Body of pancreas (tissue), 4 donors: ENCODE data around the gene PGAP3. TPM values are rescaled to one million over a fixed set of nuclear protein-coding genes. Genes with fewer than 3 reads are reported as not detected.
"Not testable (repeated sequence)": the region's sequence is repeated elsewhere in the genome, so short reads cannot be mapped to it uniquely, and the experiment has no call there.

Source experiments
- ATAC-seq: fragments of 150-250 bp; one replicate; pipeline ENCODE4 v1.9.1; 2016
- DNase-seq, 4 donors: peaks; one replicate each; pipeline ENCODE4 v3.0.0-alpha.2; 2019
- H3K27ac ChIP-seq, 4 donors: fragments of 200-600 bp; sonication (generic); 1 replicate in 3 of 4; 2 replicates in 1 of 4; pipeline versions ENCODE4 v1.5.1 to v1.6.1; 2016 to 2019; ENCODE audit warnings: mild to moderate bottlenecking in 1 of 4, mixed read lengths in 1 of 4, moderate library complexity in 1 of 4
- H3K27me3 ChIP-seq, 2 donors: fragments of 200-600 bp; sonication (generic); one replicate each; pipeline ENCODE4 v1.6.0; 2016; ENCODE audit warnings: mild to moderate bottlenecking in 1 of 2
- H3K36me3 ChIP-seq, 2 donors: fragments of 200-600 bp; sonication (generic); replicated peaks in 1 of 2; 2 replicates each; pipeline ENCODE4 v1.5.1; 2016; ENCODE audit warnings: low read depth in 2 of 2; ENCODE audit not compliant: insufficient read depth in 1 of 2
- H3K4me1 ChIP-seq: fragments of 200-600 bp; sonication (generic); one replicate; pipeline ENCODE4 v1.6.0; 2016
- H3K4me3 ChIP-seq, 2 donors: fragments of 200-600 bp; sonication (generic); 1 replicate in 1 of 2; 2 replicates in 1 of 2; pipeline ENCODE4 v1.5.1; 2016 to 2019
- H3K9me3 ChIP-seq, 3 donors: fragments of 200-600 bp; sonication (generic); 1 replicate in 2 of 3; 2 replicates in 1 of 3; pipeline ENCODE4 v1.5.1; 2016
- POLR2A ChIP-seq, 3 donors: fragments of 450-650 bp; IDR thresholded peaks; one replicate each; pipeline ENCODE4 v1.6.1; 2016; ENCODE audit warnings: antibody characterized with exemption in 3 of 3, mild to moderate bottlenecking in 2 of 3
- WGBS, 2 donors: methylation state at CpG; one replicate each; pipeline ENCODE4 v1.1.5; 2017; 5-methylcytosine and 5-hydroxymethylcytosine counted together
- intact Hi-C: fragments of 100-400 bp; cut with DNase I; formaldehyde crosslinking; loops from one replicate; pipeline ENCODE4 v1.15.1; 2023
- total RNA-seq, 2 donors: library from RNA; depleted of rRNA; stranded (reverse); fragments of >200 nt; gene quantifications; one replicate each; pipeline ENCODE4 v1.1.0, GENCODE V29; 2016
- TF ChIP-seq, protein P1 (sequence below), 7 experiments: fragments of 450-650 bp in 4 of 7; fragments of 200-600 bp in 3 of 7; sonication (generic) in 3 of 7; IDR thresholded peaks; one replicate each; pipeline ENCODE4 v1.5.1; 2016 to 2019; ENCODE audit warnings: antibody characterized with exemption in 7 of 7

The PGAP3 gene
- total RNA-seq, 2 donors from 2014 or later = 13.8 to 33.2 TPM

DNA sequence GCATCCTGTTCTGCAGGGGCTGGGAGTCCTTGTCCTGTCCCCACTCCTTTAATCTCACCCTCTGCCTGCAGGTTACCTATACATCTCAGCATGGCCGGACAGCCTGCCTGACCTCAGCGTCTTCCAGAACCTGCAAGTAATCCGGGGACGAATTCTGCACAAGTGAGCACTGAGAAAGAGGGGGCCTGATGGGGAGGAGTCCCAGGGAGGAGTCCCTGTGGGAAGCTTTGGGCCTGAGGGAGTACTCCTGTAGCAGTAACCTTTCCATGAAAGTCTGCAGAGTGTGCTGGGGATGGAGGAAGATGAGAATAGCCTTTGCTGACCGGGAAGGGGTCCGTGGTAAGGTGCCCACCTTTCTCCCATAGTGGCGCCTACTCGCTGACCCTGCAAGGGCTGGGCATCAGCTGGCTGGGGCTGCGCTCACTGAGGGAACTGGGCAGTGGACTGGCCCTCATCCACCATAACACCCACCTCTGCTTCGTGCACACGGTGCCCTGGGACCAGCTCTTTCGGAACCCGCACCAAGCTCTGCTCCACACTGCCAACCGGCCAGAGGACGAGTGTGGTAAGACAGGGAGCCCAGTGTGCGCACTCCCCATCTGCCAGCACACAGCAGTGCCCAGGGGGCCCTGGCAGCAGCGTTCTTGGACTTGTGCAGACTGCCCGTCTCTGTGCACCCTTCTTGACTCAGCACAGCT, 27.7 kb upstream of the PGAP3 start:
- H3K27ac ChIP-seq = peak overlapping the region in 2 of 4 donors; percentile 31 to 39
- H3K27me3 ChIP-seq = no peaks in the 10 kb centered on the region
- DNase-seq (no peak), ATAC-seq (no peak)
- H3K9me3 ChIP-seq = no peaks in the 10 kb centered on the region
- 88 to 92% methylated on average over 11 to 18 of the region's 18 CpGs for WGBS, 2 donors
- peaks cover 15% of the 10 kb centered on the region for H3K4me1 ChIP-seq
- no peak for TF ChIP-seq POLR2A (IDR thresholded peaks at IDR 0.05)
- TF ChIP-seq, protein P1, sequence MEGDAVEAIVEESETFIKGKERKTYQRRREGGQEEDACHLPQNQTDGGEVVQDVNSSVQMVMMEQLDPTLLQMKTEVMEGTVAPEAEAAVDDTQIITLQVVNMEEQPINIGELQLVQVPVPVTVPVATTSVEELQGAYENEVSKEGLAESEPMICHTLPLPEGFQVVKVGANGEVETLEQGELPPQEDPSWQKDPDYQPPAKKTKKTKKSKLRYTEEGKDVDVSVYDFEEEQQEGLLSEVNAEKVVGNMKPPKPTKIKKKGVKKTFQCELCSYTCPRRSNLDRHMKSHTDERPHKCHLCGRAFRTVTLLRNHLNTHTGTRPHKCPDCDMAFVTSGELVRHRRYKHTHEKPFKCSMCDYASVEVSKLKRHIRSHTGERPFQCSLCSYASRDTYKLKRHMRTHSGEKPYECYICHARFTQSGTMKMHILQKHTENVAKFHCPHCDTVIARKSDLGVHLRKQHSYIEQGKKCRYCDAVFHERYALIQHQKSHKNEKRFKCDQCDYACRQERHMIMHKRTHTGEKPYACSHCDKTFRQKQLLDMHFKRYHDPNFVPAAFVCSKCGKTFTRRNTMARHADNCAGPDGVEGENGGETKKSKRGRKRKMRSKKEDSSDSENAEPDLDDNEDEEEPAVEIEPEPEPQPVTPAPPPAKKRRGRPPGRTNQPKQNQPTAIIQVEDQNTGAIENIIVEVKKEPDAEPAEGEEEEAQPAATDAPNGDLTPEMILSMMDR (IDR thresholded peaks at IDR 0.05) = no peak
- intact Hi-C loops = no loop called here
- H3K36me3 ChIP-seq = peaks cover 0 to 11% of the 10 kb centered on the region in 2 donors
- H3K4me3 ChIP-seq = no peak overlapping the region

DNA sequence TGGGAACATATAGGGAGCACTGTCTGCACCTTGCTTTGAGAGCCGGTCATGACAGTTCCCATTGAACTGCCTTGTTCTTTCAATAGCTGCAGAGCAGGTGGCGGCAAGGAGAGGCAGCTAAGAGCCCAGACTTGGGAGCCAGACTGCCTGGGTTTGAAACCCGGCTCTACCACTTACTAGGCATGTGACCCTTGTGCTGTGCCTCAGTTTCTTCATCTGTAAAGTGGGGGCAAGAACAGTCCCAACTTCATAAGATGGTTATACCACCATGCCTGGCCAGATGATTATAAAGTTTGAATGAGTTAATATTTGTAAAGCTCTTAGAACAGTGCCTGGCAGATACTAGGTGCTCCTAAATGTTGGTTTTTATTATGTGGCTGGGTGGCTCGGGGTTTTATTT, 26.4 kb upstream of the PGAP3 start:
- no peak overlapping the region for H3K27ac ChIP-seq
- no peak overlapping the region for H3K4me3 ChIP-seq
- H3K27me3 ChIP-seq = no peaks in the 10 kb centered on the region
- DNase-seq = no peak
- peaks cover 15% of the 10 kb centered on the region for H3K4me1 ChIP-seq
- H3K9me3 ChIP-seq = no peaks in the 10 kb centered on the region
- WGBS, 2 donors = 91 to 94% methylated on average over 4 of the region's 4 CpGs
- ATAC-seq = no peak
- TF ChIP-seq, protein P1 (IDR thresholded peaks at IDR 0.05) = no peak
- no peak for TF ChIP-seq POLR2A (IDR thresholded peaks at IDR 0.05)
- H3K36me3 ChIP-seq = peaks cover 0 to 11% of the 10 kb centered on the region in 2 donors
- intact Hi-C loops = no loop called here

DNA sequence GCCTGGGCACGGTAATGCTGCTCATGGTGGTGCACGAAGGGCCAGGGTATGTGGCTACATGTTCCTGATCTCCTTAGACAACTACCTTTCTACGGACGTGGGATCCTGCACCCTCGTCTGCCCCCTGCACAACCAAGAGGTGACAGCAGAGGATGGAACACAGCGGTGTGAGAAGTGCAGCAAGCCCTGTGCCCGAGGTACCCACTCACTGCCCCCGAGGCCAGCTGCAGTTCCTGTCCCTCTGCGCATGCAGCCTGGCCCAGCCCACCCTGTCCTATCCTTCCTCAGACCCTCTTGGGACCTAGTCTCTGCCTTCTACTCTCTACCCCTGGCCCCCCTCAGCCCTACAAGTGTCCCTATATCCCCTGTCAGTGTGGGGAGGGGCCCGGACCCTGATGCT, 24.0 kb upstream of the PGAP3 start:
- Histone ChIP-seq H3K4me3 (no peak overlapping the region), H3K4me1 (peaks cover 28% of the 10 kb centered on the region), H3K27me3 (no peaks in the 10 kb centered on the region), H3K27ac (no peak overlapping the region), H3K9me3 (no peaks in the 10 kb centered on the region), H3K36me3 (peaks cover 0 to 11% of the 10 kb centered on the region in 2 donors)
- DNase-seq = no peak
- intact Hi-C loops = no loop called here
- TF ChIP-seq POLR2A (IDR thresholded peaks at IDR 0.05) = no peak
- TF ChIP-seq, protein P1 (IDR thresholded peaks at IDR 0.05) = no peak
- 86 to 89% methylated on average over 10 of the region's 10 CpGs for WGBS, 2 donors
- ATAC-seq = no peak

DNA sequence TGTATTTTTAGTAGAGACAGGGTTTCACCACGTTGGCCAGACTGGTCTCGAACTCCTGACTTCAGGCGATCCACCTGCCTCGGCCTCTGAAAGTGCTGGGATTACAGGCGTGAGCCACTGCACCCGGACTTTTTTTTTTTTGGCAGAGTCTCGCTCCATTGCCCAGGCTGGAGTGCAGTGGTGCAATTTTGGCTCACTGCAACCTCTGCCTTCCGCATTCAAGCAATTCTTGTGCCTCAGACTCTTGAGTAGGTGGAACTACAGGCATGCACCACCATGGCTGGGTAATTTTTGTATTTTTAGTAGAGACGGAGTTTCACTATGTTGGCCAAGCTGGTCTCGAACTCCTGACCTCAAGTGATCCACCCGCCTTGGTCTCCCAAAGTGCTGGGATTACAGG, 23.2 kb upstream of the PGAP3 start:
- DNase-seq, H3K27me3 ChIP-seq, H3K9me3 ChIP-seq, ATAC-seq, intact Hi-C loops, H3K4me3 ChIP-seq, H3K27ac ChIP-seq: not testable (repeated sequence)
- 87 to 90% methylated on average over 11 of the region's 11 CpGs for WGBS, 2 donors
- Histone ChIP-seq H3K4me1 (peaks cover 28% of the 10 kb centered on the region), H3K36me3 (peaks cover 0 to 11% of the 10 kb centered on the region in 2 donors)

DNA sequence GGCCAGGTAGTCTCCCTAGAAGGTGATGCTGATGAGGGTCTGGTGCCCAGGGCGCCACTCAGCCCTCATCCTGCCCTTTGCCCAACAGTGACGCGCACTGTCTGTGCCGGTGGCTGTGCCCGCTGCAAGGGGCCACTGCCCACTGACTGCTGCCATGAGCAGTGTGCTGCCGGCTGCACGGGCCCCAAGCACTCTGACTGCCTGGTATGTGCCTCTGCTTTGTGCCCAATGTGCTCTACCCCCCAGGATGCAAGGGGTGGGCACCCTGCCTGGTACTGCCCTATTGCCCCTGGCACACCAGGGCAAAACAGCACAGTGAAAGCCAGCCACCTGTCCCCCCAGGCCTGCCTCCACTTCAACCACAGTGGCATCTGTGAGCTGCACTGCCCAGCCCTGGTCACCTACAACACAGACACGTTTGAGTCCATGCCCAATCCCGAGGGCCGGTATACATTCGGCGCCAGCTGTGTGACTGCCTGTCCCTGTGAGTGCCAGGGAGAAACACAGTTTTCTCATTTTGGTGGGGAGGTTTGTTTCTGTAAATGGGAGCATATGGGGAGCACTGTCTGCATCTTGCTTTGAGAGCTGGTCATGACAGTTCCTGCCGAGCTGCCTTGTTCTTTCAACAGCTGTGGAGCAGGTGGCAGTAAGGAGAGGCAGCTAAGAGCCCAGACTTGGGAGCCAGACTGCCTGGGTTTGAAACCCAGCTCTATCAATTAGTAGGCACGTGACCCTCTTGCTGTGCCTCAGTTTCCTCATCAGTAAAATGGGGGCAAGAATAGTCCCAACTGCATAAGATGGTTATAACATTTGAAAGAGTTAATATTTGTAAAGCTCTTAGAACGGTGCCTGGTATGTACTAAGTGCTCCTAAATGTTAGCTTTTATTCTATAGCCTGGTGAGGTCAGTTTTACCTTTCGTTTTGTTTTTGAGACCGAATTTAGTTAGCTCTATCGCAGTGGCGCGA, 22.4 kb upstream of the PGAP3 start:
- Histone ChIP-seq H3K27ac (no peak overlapping the region), H3K36me3 (peaks cover 0 to 9% of the 10 kb centered on the region in 2 donors), H3K27me3 (no peaks in the 10 kb centered on the region), H3K9me3 (no peaks in the 10 kb centered on the region), H3K4me1 (peaks cover 32% of the 10 kb centered on the region), H3K4me3 (no peak overlapping the region)
- ATAC-seq = no peak
- TF ChIP-seq, protein P1 (IDR thresholded peaks at IDR 0.05) = no peak
- no peak for TF ChIP-seq POLR2A (IDR thresholded peaks at IDR 0.05)
- 86 to 92% methylated on average over 13 to 20 of the region's 20 CpGs for WGBS, 2 donors
- no peak for DNase-seq
- intact Hi-C loops = no loop called here
